ENCODE data around the gene GPSM3. TPM values are rescaled to one million over a fixed set of nuclear protein-coding genes. Genes with fewer than 3 reads are reported as not detected.

GPSM3 gene
- total and polyA plus RNA-seq, 2 of the 13 experiments (the other 11 are each of a cell fraction or from before 2014, with no cell fraction given) = 0.18 to 6.2 TPM

DNA sequence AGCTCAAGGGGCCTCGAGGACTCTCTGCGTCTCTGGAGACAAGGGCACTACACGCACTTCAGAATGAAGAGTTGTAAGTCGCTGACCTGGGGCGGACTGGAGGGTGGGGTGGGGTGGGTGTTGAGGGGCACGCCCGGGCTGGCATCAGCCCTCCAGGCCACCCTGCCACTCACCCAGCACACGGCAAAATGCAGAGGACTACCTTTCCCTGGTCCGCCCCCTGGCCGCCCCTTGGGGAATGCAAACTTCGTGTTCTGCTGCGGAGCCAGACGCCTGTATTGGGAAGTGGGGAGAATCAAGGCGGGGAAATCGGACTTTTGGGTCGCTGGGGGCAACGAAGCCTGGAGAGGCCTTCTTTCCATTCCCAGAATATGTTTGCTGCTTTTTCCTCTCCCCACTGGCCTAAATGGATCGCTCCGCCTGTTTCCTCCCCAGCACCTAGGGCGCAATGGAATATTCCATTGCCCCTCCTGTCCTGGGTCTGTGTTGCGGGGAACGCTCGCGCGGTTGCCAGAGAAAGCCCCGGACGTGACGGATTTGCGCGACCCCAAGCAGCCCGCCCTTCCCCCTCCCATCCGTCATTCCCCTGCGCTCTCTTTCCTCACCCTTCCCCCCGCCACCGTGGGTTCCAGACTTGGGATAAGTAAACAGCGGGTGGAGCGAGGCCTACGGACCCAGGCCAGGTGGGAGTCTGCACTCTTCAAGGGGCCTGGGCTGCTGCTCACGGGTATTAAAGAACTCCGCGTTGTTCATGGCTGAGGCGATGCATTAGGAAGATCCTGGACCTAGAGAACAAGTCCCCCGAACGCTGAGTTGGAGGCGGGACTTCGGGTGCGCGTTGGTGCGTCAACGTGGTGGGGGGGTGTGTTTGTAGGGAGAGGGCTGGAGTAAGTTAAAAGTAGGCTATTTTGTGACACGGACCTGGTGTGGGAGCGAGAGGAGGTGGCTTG lies 38.6 kb downstream of the GPSM3 start, which contains the start of gene PPT2 (continued):
- TF ChIP-seq, protein P1, sequence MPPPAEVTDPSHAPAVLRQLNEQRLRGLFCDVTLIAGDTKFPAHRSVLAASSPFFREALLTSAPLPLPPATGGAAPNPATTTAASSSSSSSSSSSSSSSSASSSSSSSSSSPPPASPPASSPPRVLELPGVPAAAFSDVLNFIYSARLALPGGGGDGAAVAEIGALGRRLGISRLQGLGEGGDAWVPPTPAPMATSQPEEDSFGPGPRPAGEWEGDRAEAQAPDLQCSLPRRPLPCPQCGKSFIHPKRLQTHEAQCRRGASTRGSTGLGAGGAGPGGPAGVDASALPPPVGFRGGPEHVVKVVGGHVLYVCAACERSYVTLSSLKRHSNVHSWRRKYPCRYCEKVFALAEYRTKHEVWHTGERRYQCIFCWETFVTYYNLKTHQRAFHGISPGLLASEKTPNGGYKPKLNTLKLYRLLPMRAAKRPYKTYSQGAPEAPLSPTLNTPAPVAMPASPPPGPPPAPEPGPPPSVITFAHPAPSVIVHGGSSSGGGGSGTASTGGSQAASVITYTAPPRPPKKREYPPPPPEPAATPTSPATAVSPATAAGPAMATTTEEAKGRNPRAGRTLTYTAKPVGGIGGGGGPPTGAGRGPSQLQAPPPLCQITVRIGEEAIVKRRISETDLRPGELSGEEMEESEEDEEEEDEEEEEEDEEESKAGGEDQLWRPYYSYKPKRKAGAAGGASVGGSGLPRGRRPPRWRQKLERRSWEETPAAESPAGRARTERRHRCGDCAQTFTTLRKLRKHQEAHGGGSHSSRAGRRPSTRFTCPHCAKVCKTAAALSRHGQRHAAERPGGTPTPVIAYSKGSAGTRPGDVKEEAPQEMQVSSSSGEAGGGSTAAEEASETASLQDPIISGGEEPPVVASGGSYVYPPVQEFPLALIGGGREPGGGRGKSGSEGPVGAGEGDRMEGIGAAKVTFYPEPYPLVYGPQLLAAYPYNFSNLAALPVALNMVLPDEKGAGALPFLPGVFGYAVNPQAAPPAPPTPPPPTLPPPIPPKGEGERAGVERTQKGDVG (CRISPR knock-in tag; IDR thresholded peaks at IDR 0.05; ENCODE audit: borderline replicate concordance) = no peak; the same call in 1 of the 2 replicates
- TF ChIP-seq NR1H2 (CRISPR knock-in tag; IDR thresholded peaks at IDR 0.05; ENCODE audit: borderline replicate concordance, low read depth) (no peak), XRCC5 (optimal IDR thresholded peaks at IDR 0.05; ENCODE audit: low read length) (peak; percentile 28), ZNF333 (CRISPR knock-in tag; IDR thresholded peaks at IDR 0.05; ENCODE audit: borderline replicate concordance) (peak; percentile 71; the same call in 1 of the 2 replicates), SNAI1 (CRISPR knock-in tag; IDR thresholded peaks at IDR 0.05; ENCODE audit: borderline replicate concordance) (peak; percentile 84; the same call in 1 of the 2 replicates), NCOA1 (CRISPR knock-in tag; IDR thresholded peaks at IDR 0.05) (no peak), ZNF451 (CRISPR knock-in tag; IDR thresholded peaks at IDR 0.05) (no peak), ZNF225 (CRISPR knock-in tag; IDR thresholded peaks at IDR 0.05) (peak; percentile 84; the same call in 1 of the 2 replicates), RFXANK (CRISPR knock-in tag; IDR thresholded peaks at IDR 0.05) (0 out of 2 replicates have a peak, but pooled peaks have one; percentile 45), RAD21 (CRISPR knock-in tag; IDR thresholded peaks at IDR 0.05) (peak; percentile 37), CBFB (CRISPR knock-in tag; IDR thresholded peaks at IDR 0.05) (no peak), ZNF614 (CRISPR knock-in tag; IDR thresholded peaks at IDR 0.05; ENCODE audit: borderline replicate concordance) (no peak; the same call in 1 of the 2 replicates), ZMAT3 (CRISPR knock-in tag; conservative IDR thresholded peaks at IDR 0.05) (peak; percentile 31; the same call in 1 of the 2 replicates), HIVEP1 (CRISPR knock-in tag; IDR thresholded peaks at IDR 0.05) (peak; percentile 80), ADNP (CRISPR knock-in tag; IDR thresholded peaks at IDR 0.05) (no peak), ZFP1 (CRISPR knock-in tag; IDR thresholded peaks at IDR 0.05) (0 out of 2 replicates have a peak, but pooled peaks have one; percentile 22), FOXC1 (CRISPR knock-in tag; IDR thresholded peaks at IDR 0.05; ENCODE audit: borderline replicate concordance) (peak; percentile 78), TBP (CRISPR knock-in tag; IDR thresholded peaks at IDR 0.05) (0 out of 2 replicates have a peak, but pooled peaks have one; percentile 32)
- TF ChIP-seq, protein P2, sequence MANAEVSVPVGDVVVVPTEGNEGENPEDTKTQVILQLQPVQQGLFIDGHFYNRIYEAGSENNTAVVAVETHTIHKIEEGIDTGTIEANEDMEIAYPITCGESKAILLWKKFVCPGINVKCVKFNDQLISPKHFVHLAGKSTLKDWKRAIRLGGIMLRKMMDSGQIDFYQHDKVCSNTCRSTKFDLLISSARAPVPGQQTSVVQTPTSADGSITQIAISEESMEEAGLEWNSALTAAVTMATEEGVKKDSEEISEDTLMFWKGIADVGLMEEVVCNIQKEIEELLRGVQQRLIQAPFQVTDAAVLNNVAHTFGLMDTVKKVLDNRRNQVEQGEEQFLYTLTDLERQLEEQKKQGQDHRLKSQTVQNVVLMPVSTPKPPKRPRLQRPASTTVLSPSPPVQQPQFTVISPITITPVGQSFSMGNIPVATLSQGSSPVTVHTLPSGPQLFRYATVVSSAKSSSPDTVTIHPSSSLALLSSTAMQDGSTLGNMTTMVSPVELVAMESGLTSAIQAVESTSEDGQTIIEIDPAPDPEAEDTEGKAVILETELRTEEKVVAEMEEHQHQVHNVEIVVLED (CRISPR knock-in tag; IDR thresholded peaks at IDR 0.05; ENCODE audit: borderline replicate concordance) = peak; percentile 89
- TF ChIP-seq, protein P3, sequence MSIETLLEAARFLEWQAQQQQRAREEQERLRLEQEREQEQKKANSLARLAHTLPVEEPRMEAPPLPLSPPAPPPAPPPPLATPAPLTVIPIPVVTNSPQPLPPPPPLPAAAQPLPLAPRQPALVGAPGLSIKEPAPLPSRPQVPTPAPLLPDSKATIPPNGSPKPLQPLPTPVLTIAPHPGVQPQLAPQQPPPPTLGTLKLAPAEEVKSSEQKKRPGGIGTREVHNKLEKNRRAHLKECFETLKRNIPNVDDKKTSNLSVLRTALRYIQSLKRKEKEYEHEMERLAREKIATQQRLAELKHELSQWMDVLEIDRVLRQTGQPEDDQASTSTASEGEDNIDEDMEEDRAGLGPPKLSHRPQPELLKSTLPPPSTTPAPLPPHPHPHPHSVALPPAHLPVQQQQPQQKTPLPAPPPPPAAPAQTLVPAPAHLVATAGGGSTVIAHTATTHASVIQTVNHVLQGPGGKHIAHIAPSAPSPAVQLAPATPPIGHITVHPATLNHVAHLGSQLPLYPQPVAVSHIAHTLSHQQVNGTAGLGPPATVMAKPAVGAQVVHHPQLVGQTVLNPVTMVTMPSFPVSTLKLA (IDR thresholded peaks at IDR 0.05) = peak; percentile 45; the same call in 1 of the 2 replicates
- TF ChIP-seq, protein P4, sequence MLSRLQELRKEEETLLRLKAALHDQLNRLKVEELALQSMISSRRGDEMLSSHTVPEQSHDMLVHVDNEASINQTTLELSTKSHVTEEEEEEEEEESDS (CRISPR knock-in tag; IDR thresholded peaks at IDR 0.05; ENCODE audit: borderline replicate concordance) = no peak
